Subcutaneous adipose tissue (tissue), 4 donors: ENCODE results near the gene GLUL. TPM values are rescaled to one million over a fixed set of nuclear protein-coding genes. Genes with fewer than 3 reads are reported as not detected.

ENCODE experiments used
- CTCF ChIP-seq: fragments of 450-650 bp; IDR thresholded peaks from one replicate; pipeline ENCODE4 v1.5.1; 2016; ENCODE audit warnings: low read depth, mild to moderate bottlenecking, control low read depth, antibody characterized with exemption, moderate library complexity
- total RNA-seq, 4 donors: library from RNA; depleted of rRNA; stranded (reverse); fragments of >200 nt; gene quantifications; one replicate each; pipeline ENCODE4 v1.1.0, GENCODE V29; 2016

The GLUL gene
- total RNA-seq, 4 donors from 2014 or later, result 4,240 to 15,719 (median 9,499) TPM

GRCh38 chr1:182426442-182427430 is 35.1 kb upstream of the GLUL start:
- no peak for TF ChIP-seq CTCF

GRCh38 chr1:182415789-182416188 is 24.2 kb upstream of the GLUL start:
- TF ChIP-seq CTCF, result no peak

- no peak for TF ChIP-seq CTCF
These were observed 22.4 kb upstream of the GLUL start for GRCh38 chr1:182413969-182414368.

GRCh38 chr1:182413486-182413885 is 21.9 kb upstream of the GLUL start:
- no peak for TF ChIP-seq CTCF

- no peak for TF ChIP-seq CTCF
These were observed 19.2 kb upstream of the GLUL start for GRCh38 chr1:182410620-182411273.

- no peak for TF ChIP-seq CTCF
These were observed 18.5 kb upstream of the GLUL start for GRCh38 chr1:182410138-182410537.

GRCh38 chr1:182408435-182409075 is 17.0 kb upstream of the GLUL start:
- TF ChIP-seq CTCF, result no peak
